Measurements from ENCODE around the gene TTLL11. TPM values are rescaled to one million over a fixed set of nuclear protein-coding genes. Genes with fewer than 3 reads are reported as not detected.

The TTLL11 gene
- total and polyA plus RNA-seq, 2 experiments from 2014 or later, result 5.1 to 6.3 TPM

DNA sequence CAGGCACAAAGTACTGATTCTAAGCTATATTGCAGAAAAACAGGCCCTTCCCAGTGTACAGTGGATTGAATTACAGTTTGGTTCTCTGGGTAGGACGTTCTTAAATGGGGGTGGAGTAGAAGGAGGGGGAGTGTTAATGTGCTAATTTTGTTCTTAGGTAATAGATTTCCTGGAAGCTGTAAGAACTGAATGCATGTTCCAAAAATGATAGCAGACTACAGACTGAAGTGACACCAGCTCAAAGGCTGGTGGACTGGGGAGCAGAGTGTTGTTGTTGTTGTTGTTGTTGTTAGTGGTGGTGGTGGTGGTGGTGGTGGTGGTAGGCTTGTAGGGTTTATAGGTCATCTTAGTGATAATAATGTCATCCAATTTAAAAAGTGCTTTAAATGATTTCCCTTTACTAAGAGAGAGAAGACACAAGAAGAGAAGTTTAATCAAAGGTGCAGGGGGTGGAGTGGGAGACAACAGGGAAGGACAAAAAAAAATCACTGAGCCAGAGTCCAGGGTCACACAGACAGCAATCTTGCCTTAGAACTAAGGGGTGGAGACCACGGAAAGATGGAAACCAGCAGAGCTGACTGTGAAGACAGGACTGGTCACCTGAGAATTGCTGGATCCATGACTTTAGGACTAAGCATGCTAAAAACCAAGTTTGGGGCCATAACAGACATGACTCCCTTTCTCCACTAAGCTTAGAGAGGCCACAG is 27.0 kb downstream of the TTLL11 start:
- Histone ChIP-seq H3K4me3 (no peak overlapping the region), H4K20me1 (ENCODE audit: insufficient read depth) (no peaks in the 10 kb centered on the region), H3K27me3 (replicated peaks; ENCODE audit: insufficient read depth) (no peaks in the 10 kb centered on the region), H3K9me2 (ENCODE audit: insufficient read depth) (no peaks in the 10 kb centered on the region), H3K79me2 (ENCODE audit: insufficient read depth) (peaks cover 64% of the 10 kb centered on the region), H3K36me3 (ENCODE audit: low read depth) (no peaks in the 10 kb centered on the region), H3K9me3 (ENCODE audit: low read depth) (no peaks in the 10 kb centered on the region), H3K27ac (no peak overlapping the region), H2AFZ (no peak overlapping the region), H3F3A (ENCODE audit: insufficient read depth) (no peaks in the 10 kb centered on the region), H3K4me1 (ENCODE audit: insufficient read depth) (no peaks in the 10 kb centered on the region), H3K9ac (no peak overlapping the region), H3K4me2 (ENCODE audit: unreplicated experiment) (no peak overlapping the region)
- 36 to 42% methylated on average over 2 of the region's 2 CpGs for WGBS, 2 experiments (ENCODE audit: low coverage in 1 of 2, low lambda C conversion rate in 2 of 2, missing lambda C conversion rate in 2 of 2)
- in situ Hi-C loops (cut with MboI), result no loop called here
- DNase-seq, result no peak
- TF ChIP-seq EZH2 (IDR thresholded peaks at IDR 0.05; ENCODE audit: insufficient read depth, poor library complexity, severe bottlenecking), result no peak
- no peak for TF ChIP-seq EZH2phosphoT487 (IDR thresholded peaks at IDR 0.05; ENCODE audit: insufficient read depth, low read depth)

DNA sequence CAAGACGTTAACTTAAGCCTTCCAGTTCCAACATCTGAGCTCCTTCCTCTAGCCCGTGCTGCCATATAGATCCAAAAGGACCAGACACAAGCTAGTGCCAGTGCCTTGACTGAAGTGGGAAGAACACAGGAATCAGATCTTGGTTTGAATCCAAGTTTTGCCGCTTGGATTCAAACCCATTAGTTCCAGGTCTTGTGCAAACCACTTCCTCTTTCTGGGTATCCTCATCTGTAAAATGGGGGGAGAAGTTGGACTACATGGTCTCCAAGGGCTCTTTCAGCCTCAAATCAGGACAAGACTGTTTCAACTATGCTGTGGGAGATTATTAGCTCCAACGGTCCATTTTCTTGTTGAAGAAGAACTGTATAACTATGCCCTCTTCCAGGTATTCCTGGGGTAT is 32.6 kb downstream of the TTLL11 start:
- H3F3A ChIP-seq (ENCODE audit: insufficient read depth), result no peaks in the 10 kb centered on the region
- TF ChIP-seq EZH2 (IDR thresholded peaks at IDR 0.05; ENCODE audit: insufficient read depth, poor library complexity, severe bottlenecking) (no peak), EZH2phosphoT487 (IDR thresholded peaks at IDR 0.05; ENCODE audit: insufficient read depth, low read depth) (no peak)
- WGBS, 2 experiments (ENCODE audit: low coverage in 1 of 2, low lambda C conversion rate in 2 of 2, missing lambda C conversion rate in 2 of 2), result 87 to 88% methylated on average over 4 of the region's 4 CpGs
- H3K9me2 ChIP-seq (ENCODE audit: insufficient read depth), result no peaks in the 10 kb centered on the region
- no peak overlapping the region for H3K4me3 ChIP-seq
- no peak overlapping the region for H3K4me2 ChIP-seq (ENCODE audit: unreplicated experiment)
- H3K79me2 ChIP-seq (ENCODE audit: insufficient read depth), result peaks cover 43% of the 10 kb centered on the region
- H3K9ac ChIP-seq, result no peak overlapping the region
- H3K9me3 ChIP-seq (ENCODE audit: low read depth), result no peaks in the 10 kb centered on the region
- no peak for DNase-seq
- H3K36me3 ChIP-seq (ENCODE audit: low read depth), result no peaks in the 10 kb centered on the region
- H4K20me1 ChIP-seq (ENCODE audit: insufficient read depth), result no peaks in the 10 kb centered on the region
- H2AFZ ChIP-seq, result no peak overlapping the region
- H3K27ac ChIP-seq, result no peak overlapping the region
- in situ Hi-C loops (cut with MboI), result no loop called here
- H3K4me1 ChIP-seq (ENCODE audit: insufficient read depth), result peaks cover 9% of the 10 kb centered on the region; the same call in 1 of the 2 replicates
- no peaks in the 10 kb centered on the region for H3K27me3 ChIP-seq (replicated peaks; ENCODE audit: insufficient read depth)

DNA sequence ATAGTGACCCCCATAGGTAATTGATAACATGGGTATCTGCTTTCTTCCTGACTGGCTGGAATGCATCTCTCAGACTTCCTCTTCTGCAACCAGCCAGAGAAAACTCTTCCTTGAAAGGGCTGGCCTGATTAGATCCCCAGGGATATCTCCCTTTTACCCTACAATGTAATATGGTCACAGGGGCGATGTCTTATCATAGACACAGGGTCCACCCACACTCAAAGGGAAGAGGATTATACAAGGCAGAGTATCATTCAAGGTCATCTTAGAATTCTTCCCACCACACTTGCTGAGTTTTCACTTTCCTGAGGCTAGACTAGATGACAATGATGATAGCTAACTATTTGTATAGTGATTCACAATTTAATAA is 33.2 kb downstream of the TTLL11 start:
- Histone ChIP-seq H3K4me1 (ENCODE audit: insufficient read depth) (peaks cover 9% of the 10 kb centered on the region; the same call in 1 of the 2 replicates), H4K20me1 (ENCODE audit: insufficient read depth) (no peaks in the 10 kb centered on the region), H3K79me2 (ENCODE audit: insufficient read depth) (peaks cover 40% of the 10 kb centered on the region), H3K9me2 (ENCODE audit: insufficient read depth) (no peaks in the 10 kb centered on the region), H3K4me2 (ENCODE audit: unreplicated experiment) (no peak overlapping the region), H3K36me3 (ENCODE audit: low read depth) (no peaks in the 10 kb centered on the region), H3K27me3 (replicated peaks; ENCODE audit: insufficient read depth) (no peaks in the 10 kb centered on the region), H3K27ac (no peak overlapping the region), H3K9me3 (ENCODE audit: low read depth) (no peaks in the 10 kb centered on the region), H3K9ac (no peak overlapping the region), H3K4me3 (no peak overlapping the region), H3F3A (ENCODE audit: insufficient read depth) (no peaks in the 10 kb centered on the region), H2AFZ (no peak overlapping the region)
- no peak for TF ChIP-seq EZH2 (IDR thresholded peaks at IDR 0.05; ENCODE audit: insufficient read depth, poor library complexity, severe bottlenecking)
- TF ChIP-seq EZH2phosphoT487 (IDR thresholded peaks at IDR 0.05; ENCODE audit: insufficient read depth, low read depth), result no peak
- DNase-seq, result peak; percentile 5
- in situ Hi-C loops (cut with MboI), result no loop called here
- 94 to 95% methylated on average over 1 of the region's 1 CpG for WGBS, 2 experiments (ENCODE audit: low coverage in 1 of 2, low lambda C conversion rate in 2 of 2, missing lambda C conversion rate in 2 of 2)

- Histone ChIP-seq H3K27ac (no peak overlapping the region), H4K20me1 (ENCODE audit: insufficient read depth) (no peaks in the 10 kb centered on the region), H3K27me3 (replicated peaks; ENCODE audit: insufficient read depth) (no peaks in the 10 kb centered on the region), H3K9me3 (ENCODE audit: low read depth) (no peaks in the 10 kb centered on the region), H2AFZ (no peak overlapping the region), H3K4me2 (ENCODE audit: unreplicated experiment) (no peak overlapping the region), H3K4me1 (ENCODE audit: insufficient read depth) (peaks cover 15% of the 10 kb centered on the region), H3K4me3 (no peak overlapping the region), H3K36me3 (ENCODE audit: low read depth) (no peaks in the 10 kb centered on the region), H3F3A (ENCODE audit: insufficient read depth) (no peaks in the 10 kb centered on the region), H3K9ac (no peak overlapping the region), H3K79me2 (ENCODE audit: insufficient read depth) (peaks cover 35% of the 10 kb centered on the region), H3K9me2 (ENCODE audit: insufficient read depth) (no peaks in the 10 kb centered on the region)
- TF ChIP-seq EZH2phosphoT487 (IDR thresholded peaks at IDR 0.05; ENCODE audit: insufficient read depth, low read depth) (no peak), EZH2 (IDR thresholded peaks at IDR 0.05; ENCODE audit: insufficient read depth, poor library complexity, severe bottlenecking) (no peak)
- DNase-seq, result no peak
- WGBS, 2 experiments (ENCODE audit: low coverage in 1 of 2, low lambda C conversion rate in 2 of 2, missing lambda C conversion rate in 2 of 2), result 90 to 91% methylated on average over 9 of the region's 9 CpGs
- in situ Hi-C loops (cut with MboI), result no loop called here
Measured at GRCh38 chr9:122059214-122059954, 33.7 kb downstream of the TTLL11 start.
